ENCODE data around the gene GPX2.

GRCh38 chr14:64891173-64891838, 51.2 kb downstream of the GPX2 start:
- no peak for TF ChIP-seq CTCF (conservative IDR thresholded peaks at IDR 0.05; ENCODE audit: low read depth, low read length)
- no peak for TF ChIP-seq EZH2 (IDR thresholded peaks at IDR 0.05; ENCODE audit: low read length, unreplicated experiment)
- no peak for TF ChIP-seq EZH2phosphoT487 (IDR thresholded peaks at IDR 0.05; ENCODE audit: borderline replicate concordance, low read length)

Data from PC-3 (cell line).